HG03095 (cell line): ENCODE results near the gene NPAS3.

ENCODE experiments used
- ATAC-seq: cut with Tn5 transposase; IDR thresholded peaks from one replicate; pipeline ENCODE4 v1.9.1; 2021; ENCODE audit warnings: moderate library complexity; ENCODE audit not compliant: unreplicated experiment

The NPAS3 gene

GRCh38 chr14:32940066-32940651 lies 1.5 kb downstream of the NPAS3 start:
- ATAC-seq = no peak

DNA sequence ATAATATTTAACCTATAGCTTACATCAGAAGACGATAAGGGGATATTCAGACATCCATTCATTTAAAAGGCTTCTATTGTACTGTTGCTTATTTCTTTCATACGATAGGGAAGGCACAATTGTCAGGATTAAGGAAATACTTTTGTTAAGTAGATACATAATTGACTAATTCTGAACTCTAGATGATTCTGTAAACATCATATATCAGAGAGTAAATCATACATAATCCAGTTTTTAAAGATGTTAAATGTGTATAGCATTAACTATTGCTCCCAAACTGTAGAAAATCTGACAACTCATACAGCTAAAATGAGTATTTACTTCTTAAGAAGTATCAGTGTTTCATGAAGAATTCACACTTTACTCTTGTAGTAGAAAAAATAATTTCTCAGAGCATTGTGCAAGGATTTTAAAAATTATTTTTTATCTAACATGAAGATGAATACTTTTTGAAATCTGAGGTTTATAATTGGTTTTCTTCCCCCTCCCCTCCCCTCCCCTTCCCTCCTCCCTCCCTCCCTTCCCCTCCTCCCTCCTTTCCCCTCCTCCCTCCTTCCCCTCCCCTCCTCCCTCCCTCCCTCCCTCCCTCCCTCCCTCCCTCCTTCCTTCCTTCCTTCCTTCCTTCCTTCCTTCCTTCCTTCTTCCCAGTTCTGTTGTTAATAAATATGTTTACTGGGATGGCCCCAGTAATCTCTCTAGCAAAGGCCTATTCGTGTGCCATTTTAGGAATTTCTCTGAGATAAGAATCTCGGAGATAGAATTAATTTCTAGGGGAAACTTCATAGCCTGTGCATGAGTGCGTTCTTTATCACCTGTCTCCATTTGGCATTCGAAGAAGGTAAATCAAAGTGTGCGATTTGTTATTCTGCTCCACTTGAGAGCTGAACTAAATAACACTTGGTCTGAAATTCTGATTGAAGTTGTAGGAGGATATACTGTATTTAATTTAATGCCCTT lies 2.3 kb downstream of the NPAS3 start:
- ATAC-seq = no peak

DNA sequence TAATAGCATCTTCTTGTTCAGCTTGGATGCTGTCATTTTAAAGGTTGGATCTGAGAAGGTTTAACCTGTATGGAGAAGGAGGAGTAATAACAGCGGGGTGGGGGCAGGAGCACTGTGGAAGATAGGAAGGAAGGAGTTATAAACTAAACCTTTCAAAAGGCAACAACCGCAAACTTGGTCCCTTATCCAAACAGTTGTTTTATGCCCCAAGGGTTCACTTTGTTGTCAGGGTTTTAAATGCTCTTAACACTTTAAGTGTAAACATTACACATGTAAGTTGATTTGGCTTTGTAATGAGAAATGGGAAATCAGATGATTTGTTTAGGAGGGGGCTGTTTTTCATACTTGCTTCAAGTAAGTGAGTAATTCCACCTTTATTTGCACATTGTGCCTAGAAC lies 3.0 kb downstream of the NPAS3 start:
- ATAC-seq = no peak

DNA sequence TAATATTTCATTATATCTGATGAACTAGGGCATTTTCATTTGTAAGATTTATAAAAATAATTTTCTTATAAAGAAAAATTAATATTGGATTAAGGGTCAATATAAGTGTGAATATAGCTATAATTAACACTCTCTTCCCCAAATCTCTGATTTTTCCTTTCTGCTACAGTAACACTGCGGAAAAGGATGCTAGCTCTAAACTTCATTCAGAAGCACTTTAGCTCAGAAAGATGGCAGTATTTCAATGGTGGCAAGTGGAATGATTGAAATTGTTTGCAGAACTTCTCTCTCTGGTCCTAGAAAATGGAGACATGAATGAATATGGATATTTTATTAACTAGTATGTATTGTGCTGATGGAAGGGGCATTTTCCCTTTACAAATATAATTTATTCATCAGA lies 8.4 kb downstream of the NPAS3 start:
- ATAC-seq = no peak

DNA sequence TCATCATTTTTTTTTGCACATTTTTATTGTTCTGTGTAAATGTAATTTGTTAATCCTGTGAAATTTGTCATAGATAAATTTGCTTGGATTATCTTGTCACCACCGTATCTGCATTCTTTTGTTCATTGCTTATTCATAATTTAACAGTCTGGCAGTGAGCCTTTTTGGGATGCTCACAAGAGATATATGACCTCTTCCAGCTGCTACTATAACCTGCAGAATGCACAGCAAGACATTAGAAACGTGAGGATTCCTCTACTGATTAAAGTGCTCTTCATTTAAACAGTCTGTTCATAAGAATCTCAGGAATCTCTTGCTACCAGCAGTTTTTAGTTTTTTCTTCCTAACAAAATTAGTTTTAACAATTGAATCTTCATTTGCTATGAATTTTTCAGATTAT lies 9.1 kb downstream of the NPAS3 start:
- no peak for ATAC-seq

- ATAC-seq = no peak
These were observed 11.9 kb downstream of the NPAS3 start for GRCh38 chr14:32950584-32950983.

- ATAC-seq = no peak
These were observed 28.7 kb downstream of the NPAS3 start for GRCh38 chr14:32967421-32967820.

- ATAC-seq = no peak
These were observed 30.4 kb downstream of the NPAS3 start for GRCh38 chr14:32968972-32969544.

GRCh38 chr14:32977913-32978312 lies 39.2 kb downstream of the NPAS3 start:
- ATAC-seq = no peak

- no peak for ATAC-seq
These were observed 40.1 kb downstream of the NPAS3 start for GRCh38 chr14:32978691-32979255.

- no peak for ATAC-seq
These were observed 41.7 kb downstream of the NPAS3 start for GRCh38 chr14:32980178-32980901.

- ATAC-seq = no peak
These were observed 42.3 kb downstream of the NPAS3 start for GRCh38 chr14:32980902-32981501.

GRCh38 chr14:32984241-32984930 lies 45.7 kb downstream of the NPAS3 start:
- no peak for ATAC-seq

DNA sequence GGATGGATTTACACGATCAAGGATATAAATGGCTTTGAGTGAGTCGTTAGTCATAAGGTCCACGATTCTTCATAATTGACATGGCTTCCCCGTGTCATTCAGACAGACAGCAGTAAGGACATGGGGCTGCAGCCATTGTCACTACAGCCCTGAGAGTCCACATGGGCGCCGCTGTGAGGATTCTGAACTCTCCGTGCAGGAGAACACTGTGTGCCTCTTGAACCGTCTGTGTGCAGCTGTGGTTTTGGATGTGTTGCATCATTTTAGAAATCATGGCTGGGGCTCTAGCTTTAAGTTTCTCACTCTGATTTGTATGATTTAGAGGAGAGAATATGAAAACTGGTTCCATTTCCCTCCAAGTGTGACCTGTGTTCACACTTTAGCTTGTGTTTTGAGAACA lies 47.2 kb downstream of the NPAS3 start:
- no peak for ATAC-seq

- ATAC-seq = no peak
These were observed 48.3 kb downstream of the NPAS3 start for GRCh38 chr14:32986791-32987540.

DNA sequence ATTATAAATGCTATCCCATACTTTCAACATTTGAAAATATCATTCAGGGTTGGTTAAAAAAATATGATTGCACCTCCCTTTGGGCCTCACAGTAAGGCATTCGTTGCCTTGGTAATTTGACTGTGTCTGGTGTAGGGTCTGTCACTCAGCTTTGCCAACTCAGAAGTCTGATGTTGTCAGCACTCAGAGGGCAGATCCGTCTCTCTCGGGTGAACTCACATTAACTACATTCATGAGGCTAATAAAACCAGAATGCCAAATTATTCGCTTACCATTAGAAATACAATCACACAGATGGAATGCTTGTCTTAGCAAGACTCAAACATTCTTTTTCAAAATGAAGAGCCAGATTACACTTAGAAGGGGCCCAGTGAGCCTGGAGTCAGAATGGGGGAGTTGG lies 53.0 kb downstream of the NPAS3 start:
- no peak for ATAC-seq

- ATAC-seq = no peak
These were observed 55.2 kb downstream of the NPAS3 start for GRCh38 chr14:32993921-32994320.

DNA sequence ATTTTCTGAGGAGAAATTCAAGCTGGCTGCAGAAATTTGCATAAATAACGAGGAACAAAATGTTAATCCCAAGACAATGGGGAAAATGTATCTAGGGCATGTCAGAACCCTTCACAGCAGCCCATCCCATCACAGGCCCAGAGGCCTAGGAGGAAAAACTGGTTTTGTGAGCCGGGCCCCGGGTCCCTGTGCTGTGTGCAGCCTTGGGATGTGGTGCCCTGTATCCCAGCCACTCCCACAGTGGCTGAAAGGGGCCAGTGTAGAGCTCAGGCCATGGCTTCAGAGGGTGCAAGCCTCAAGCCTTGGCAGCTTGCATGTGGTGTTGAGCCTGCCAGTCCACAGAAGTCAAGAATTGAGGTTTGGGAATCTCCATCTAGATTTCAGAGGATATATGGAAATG lies 57.7 kb downstream of the NPAS3 start:
- no peak for ATAC-seq

DNA sequence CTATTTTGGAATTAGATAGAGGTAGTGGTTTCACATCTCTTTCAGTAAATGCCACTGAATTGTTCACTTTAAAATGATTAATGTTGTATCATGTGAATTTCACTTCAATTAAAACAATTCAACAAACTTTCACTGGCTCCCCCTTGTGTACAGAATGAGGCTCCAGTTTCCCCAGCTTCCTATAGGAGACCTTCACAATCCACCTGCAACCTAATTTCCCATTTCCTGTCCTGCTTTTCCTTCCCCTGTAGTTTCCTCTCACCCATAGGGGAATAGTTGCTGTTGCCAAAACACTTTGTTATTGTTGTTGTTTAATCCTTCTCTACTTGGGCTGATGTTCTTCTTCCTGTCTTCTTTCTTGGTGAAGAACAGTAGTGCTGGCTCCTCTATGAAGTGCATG lies 59.8 kb downstream of the NPAS3 start:
- no peak for ATAC-seq
